ENCODE results near the gene KDM3A.

- TF ChIP-seq CTCF (conservative IDR thresholded peaks at IDR 0.05 in 1 of 2, IDR thresholded peaks at IDR 0.05 in 1 of 2; ENCODE audit: extremely low read depth in 1 of 2, insufficient read depth in 1 of 2, low read depth in 1 of 2, low read length in 2 of 2) (no peak), EZH2 (IDR thresholded peaks at IDR 0.05; ENCODE audit: borderline replicate concordance, low read length) (no peak)
These were observed 71.7 kb downstream of the KDM3A start for GRCh38 chr2:86512892-86513291.

Measured in mammary epithelial cell (primary cell).